Skeletal muscle tissue (tissue), 4 donors: Measurements from ENCODE around the gene NAV3. TPM values are rescaled to one million over a fixed set of nuclear protein-coding genes. Genes with fewer than 3 reads are reported as not detected.

ENCODE experiments used
- H3K27ac ChIP-seq: one replicate; pipeline ENCODE4 v1.7.0; 2013; ENCODE audit warnings: mild to moderate bottlenecking, low read depth, low read length, inconsistent platforms
- H3K27me3 ChIP-seq, 3 donors: one replicate each; pipeline ENCODE4 v1.7.0; 2013; ENCODE audit warnings: low read length in 3 of 3; ENCODE audit not compliant: control insufficient read depth in 3 of 3, insufficient read depth in 3 of 3
- H3K36me3 ChIP-seq, 3 donors: one replicate each; pipeline ENCODE4 v1.7.0; 2013; ENCODE audit warnings: low read length in 3 of 3; ENCODE audit not compliant: control insufficient read depth in 3 of 3, insufficient read depth in 3 of 3
- H3K4me1 ChIP-seq, 3 donors: one replicate each; pipeline ENCODE4 v1.7.0; 2013; ENCODE audit warnings: low read length in 3 of 3, mild to moderate bottlenecking in 3 of 3; ENCODE audit not compliant: control insufficient read depth in 3 of 3, insufficient read depth in 3 of 3
- H3K4me3 ChIP-seq, 3 donors: one replicate each; pipeline ENCODE4 v1.7.0; 2013; ENCODE audit warnings: low read length in 3 of 3
- H3K9ac ChIP-seq, 3 donors: one replicate each; pipeline ENCODE4 v1.7.0; 2013; ENCODE audit warnings: low read length in 3 of 3, mild to moderate bottlenecking in 3 of 3, moderate library complexity in 2 of 3, low read depth in 1 of 3
- H3K9me3 ChIP-seq, 3 donors: one replicate each; pipeline ENCODE4 v1.7.0; 2013; ENCODE audit warnings: low read length in 3 of 3; ENCODE audit not compliant: control insufficient read depth in 3 of 3
- total RNA-seq: library from RNA; depleted of rRNA; stranded (reverse); fragments of >200 nt; gene quantifications from one replicate; pipeline ENCODE4 v1.2.3, GENCODE V29; 2014
- donor health status: Osteomylitis.

Gene NAV3
- total RNA-seq, 1 donor from 2014 or later, result 32.9 TPM

DNA sequence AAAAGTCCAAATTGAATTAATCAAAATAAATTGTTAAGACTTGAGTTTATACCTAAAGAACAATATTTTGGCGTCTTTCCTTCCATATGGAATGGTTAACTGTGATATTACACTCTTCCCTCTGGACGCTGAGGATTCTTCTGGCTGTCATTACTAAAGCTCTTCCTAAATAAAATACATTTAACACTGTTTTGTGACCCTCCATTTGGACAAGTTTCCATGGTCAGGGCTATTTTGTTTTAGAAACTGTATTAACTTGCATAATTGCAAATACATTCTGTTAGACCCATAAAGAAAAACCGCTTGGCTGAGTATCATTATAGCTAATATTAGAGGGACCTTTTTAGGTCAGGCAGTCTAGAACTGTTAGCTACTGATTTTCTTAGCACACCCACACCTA lies 87.4 kb downstream of the NAV3 start:
- Histone ChIP-seq H3K27me3 (no peaks in the 10 kb centered on the region), H3K4me1 (no peaks in the 10 kb centered on the region), H3K36me3 (no peaks in the 10 kb centered on the region), H3K4me3 (no peak overlapping the region), H3K27ac (no peak overlapping the region), H3K9ac (no peak overlapping the region), H3K9me3 (no peaks in the 10 kb centered on the region)

DNA sequence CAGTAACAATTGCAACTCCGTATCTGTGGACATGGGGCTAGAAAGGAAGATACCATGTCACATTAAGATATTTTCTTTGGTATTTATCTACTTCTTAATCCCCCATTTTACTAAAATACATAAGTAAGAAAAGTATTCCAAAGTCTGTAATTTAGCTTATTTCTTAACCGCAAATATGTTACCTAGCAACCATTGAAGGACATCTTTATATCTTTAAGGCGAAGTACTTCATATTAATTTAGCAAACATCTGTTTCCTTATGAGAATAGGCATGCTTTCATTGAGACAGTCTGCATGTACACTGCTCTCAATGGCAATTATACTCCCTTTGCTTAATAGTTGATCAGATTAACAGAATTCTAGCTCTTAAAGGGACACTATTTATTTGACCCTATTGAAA lies 88.8 kb downstream of the NAV3 start:
- Histone ChIP-seq H3K4me3 (no peak overlapping the region), H3K36me3 (no peaks in the 10 kb centered on the region), H3K4me1 (no peaks in the 10 kb centered on the region), H3K9ac (no peak overlapping the region), H3K27ac (no peak overlapping the region), H3K9me3 (no peaks in the 10 kb centered on the region), H3K27me3 (no peaks in the 10 kb centered on the region)

DNA sequence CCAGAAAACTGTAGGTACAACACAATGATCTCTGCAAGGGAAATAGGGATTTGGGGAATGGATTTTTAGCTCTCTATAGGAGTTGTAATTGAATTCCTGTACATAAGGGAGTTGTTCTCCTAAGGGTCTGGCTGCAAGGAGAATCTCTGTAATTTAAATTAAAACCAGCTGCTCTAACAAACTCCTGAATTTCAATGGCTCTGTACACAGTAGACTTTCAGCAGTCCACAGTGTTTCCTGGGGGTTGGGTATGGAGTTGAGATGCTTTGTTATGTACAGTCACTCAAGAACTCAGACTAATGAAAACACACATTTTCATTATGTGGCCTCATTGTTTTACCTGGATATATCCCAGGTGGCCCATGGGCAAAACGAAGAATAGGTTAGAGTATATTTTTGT lies 93.2 kb downstream of the NAV3 start:
- Histone ChIP-seq H3K9ac (no peak overlapping the region), H3K4me3 (no peak overlapping the region), H3K4me1 (no peaks in the 10 kb centered on the region), H3K27ac (no peak overlapping the region), H3K36me3 (no peaks in the 10 kb centered on the region), H3K9me3 (no peaks in the 10 kb centered on the region), H3K27me3 (no peaks in the 10 kb centered on the region)

DNA sequence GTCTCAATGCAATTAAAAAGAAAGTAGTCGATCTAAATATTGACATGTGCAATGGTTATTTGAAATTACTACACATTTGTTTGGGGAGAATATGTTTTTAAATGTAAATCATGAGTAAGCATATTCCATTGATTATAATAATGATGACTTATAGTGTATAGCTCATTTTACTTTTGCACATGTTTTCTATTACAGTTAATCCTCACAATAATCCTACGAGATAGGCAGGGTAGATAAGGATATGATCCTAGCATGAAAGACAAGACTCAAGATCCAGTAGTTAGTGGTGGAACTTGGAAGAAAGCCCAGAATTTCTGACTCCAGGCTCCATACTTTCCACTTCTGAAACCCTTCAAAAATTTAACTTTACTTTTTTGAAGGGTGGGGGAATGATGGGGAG lies 94.0 kb downstream of the NAV3 start:
- H3K27me3 ChIP-seq, result no peaks in the 10 kb centered on the region
- no peak overlapping the region for H3K4me3 ChIP-seq
- no peaks in the 10 kb centered on the region for H3K4me1 ChIP-seq
- no peaks in the 10 kb centered on the region for H3K9me3 ChIP-seq
- no peaks in the 10 kb centered on the region for H3K36me3 ChIP-seq
- H3K9ac ChIP-seq, result no peak overlapping the region
- no peak overlapping the region for H3K27ac ChIP-seq

DNA sequence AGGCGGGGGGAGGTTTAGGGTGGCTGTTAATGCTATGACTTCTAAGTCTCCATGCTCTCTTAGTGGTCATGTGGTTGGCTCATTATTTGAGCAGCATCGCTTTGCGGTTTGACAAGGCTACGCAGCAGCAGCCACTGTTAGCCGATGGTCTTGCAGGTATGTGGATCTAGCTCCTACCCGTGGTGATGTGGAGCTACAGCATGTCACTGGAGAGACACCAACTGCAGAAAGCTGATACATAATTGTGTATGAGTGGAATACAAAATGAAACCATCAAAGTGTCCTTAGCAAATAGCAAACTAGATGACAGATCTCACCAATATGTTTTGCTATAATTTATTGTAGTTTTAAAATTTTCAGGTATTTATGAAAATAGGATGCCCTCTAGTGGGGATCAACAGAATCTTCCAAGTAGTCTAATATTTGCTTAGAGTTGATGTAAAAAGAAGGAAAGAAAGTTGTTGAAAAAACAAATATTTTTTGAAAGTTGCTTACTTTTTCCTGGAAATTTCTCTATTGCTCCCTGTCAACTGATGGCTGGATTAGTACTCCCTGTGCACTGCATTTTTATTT lies 94.9 kb downstream of the NAV3 start:
- Histone ChIP-seq H3K4me3 (no peak overlapping the region), H3K36me3 (no peaks in the 10 kb centered on the region), H3K9ac (no peak overlapping the region), H3K9me3 (no peaks in the 10 kb centered on the region), H3K27me3 (no peaks in the 10 kb centered on the region), H3K4me1 (no peaks in the 10 kb centered on the region), H3K27ac (no peak overlapping the region)

DNA sequence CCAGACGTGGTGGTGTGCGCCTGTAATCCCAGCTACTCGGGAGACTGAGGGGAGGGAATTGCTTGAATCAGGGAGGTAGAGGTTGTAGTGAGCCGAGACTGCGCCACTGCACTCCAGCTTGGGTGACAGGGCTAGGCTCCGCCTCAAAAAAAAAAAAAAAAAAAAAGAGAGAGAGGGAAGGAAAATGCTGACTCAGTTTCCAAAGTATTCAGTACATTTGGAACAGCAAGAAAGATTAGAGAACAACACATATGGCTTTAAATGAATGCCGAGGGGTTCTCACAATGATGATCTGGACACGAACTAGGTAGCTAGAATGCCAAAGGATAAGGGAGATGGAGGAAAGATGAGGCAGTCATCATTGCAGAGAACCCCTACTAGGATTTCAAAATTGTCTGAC lies 97.4 kb downstream of the NAV3 start:
- Histone ChIP-seq H3K9ac (no peak overlapping the region), H3K27ac (no peak overlapping the region), H3K36me3 (no peaks in the 10 kb centered on the region), H3K4me1 (no peaks in the 10 kb centered on the region), H3K27me3 (no peaks in the 10 kb centered on the region), H3K4me3 (no peak overlapping the region), H3K9me3 (no peaks in the 10 kb centered on the region)

DNA sequence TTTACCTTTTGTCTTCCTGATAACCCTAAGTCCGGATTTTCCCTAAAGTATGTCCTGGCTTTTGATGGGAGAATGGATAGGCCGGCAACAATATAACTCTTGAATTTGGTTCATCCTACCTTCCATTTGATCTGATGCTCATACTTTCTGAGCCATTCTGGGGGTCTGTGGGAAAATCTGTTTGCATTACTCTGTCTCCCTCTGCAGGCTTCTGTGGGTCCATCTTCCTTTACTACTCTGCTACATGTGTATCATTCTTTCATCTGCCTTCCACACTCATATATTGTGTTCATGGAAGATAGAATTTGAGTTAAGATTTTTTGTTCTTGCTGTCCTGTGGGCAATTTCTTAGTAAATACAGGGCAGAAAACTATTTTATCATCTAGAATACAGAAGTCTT lies 101.5 kb downstream of the NAV3 start:
- Histone ChIP-seq H3K9ac (no peak overlapping the region), H3K27me3 (no peaks in the 10 kb centered on the region), H3K4me1 (no peaks in the 10 kb centered on the region), H3K9me3 (no peaks in the 10 kb centered on the region), H3K4me3 (no peak overlapping the region), H3K27ac (no peak overlapping the region), H3K36me3 (no peaks in the 10 kb centered on the region)

DNA sequence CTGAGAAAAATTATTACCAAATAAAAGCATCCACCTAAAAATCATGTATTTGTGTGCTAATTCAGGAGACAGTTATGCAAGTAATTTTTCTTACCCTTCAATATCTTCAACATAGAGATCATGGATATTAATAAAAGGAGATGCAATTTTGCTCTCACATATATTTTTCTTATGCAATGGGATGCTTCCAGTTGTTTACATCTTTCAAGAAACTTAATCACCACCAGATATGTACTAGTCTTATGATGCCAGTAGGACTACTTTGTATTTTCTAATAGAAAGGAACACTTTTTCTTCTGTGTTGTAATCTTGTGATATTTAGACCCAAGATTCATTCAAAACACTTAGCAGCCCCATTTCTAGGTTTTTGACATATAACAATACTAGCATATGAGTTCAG lies 107.6 kb downstream of the NAV3 start:
- H3K9me3 ChIP-seq, result no peaks in the 10 kb centered on the region
- H3K36me3 ChIP-seq, result no peaks in the 10 kb centered on the region
- no peaks in the 10 kb centered on the region for H3K27me3 ChIP-seq
- H3K9ac ChIP-seq, result no peak overlapping the region
- no peak overlapping the region for H3K4me3 ChIP-seq
- H3K27ac ChIP-seq, result no peak overlapping the region
- no peaks in the 10 kb centered on the region for H3K4me1 ChIP-seq

DNA sequence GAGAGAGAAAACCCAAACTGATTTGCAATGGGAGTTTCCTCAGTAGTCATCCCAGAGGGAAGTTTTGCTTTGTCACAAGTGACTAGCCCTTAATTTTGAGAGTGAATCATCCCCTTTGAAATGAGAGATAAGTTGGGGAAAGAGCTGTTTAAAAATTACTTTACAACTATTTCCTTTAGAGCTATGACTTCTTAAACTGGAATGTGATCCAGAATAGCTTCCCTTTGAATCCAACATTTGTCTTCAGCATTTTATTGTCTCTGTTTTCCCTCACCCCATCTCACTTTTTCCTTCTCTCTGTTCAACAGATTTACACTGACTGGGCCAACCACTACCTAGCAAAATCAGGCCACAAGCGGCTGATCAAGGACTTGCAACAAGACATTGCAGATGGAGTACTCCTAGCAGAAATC lies 109.3 kb downstream of the NAV3 start:
- Histone ChIP-seq H3K4me1 (no peaks in the 10 kb centered on the region), H3K27ac (no peak overlapping the region), H3K9me3 (no peaks in the 10 kb centered on the region), H3K4me3 (no peak overlapping the region), H3K9ac (no peak overlapping the region), H3K36me3 (no peaks in the 10 kb centered on the region), H3K27me3 (no peaks in the 10 kb centered on the region)

DNA sequence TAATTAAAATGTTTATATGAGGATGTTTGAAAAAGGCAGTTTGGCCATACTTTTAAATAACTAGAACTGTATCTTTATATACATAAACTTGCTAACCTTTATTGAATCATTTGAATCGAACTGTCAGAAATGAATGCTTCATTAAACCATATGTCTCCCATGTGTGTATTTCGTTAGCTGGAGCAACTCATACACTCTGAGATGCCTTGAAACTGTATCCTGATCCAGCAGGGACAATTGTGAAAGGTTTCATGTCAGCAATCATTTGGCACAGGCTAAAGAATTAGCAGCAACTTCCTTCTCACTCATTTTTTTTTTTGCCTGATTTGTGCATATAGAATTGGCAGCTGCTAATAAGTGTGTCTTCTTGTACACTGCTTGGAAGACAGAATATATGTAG lies 109.9 kb downstream of the NAV3 start:
- Histone ChIP-seq H3K4me3 (no peak overlapping the region), H3K36me3 (no peaks in the 10 kb centered on the region), H3K27ac (no peak overlapping the region), H3K9me3 (no peaks in the 10 kb centered on the region), H3K9ac (no peak overlapping the region), H3K27me3 (no peaks in the 10 kb centered on the region), H3K4me1 (no peaks in the 10 kb centered on the region)

DNA sequence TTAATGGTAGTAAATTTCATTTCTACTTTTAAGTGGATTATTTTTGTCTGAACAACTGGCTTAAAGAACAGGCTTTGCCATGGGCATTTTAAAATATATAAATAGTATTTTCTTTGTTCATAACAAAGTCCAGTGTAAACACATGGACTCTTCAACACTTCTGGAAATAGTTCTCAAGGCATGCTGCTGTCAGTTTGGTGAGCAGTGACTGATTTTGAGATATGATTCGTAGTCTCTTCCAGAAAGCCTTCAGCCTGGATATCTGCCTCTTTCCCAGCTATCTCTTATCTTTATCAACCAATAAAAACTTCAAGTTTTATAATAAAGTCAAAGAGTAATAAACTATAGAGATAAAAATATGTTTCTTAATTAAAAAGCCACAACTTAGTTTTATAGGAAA lies 110.7 kb downstream of the NAV3 start:
- Histone ChIP-seq H3K4me1 (no peaks in the 10 kb centered on the region), H3K9ac (no peak overlapping the region), H3K27me3 (no peaks in the 10 kb centered on the region), H3K36me3 (no peaks in the 10 kb centered on the region), H3K4me3 (no peak overlapping the region), H3K9me3 (no peaks in the 10 kb centered on the region), H3K27ac (no peak overlapping the region)
